Heart right ventricle (tissue), 16 donors: ENCODE data around the gene CTNND2. TPM values are rescaled to one million over a fixed set of nuclear protein-coding genes. Genes with fewer than 3 reads are reported as not detected.
A peak's percentile ranks its signal among the peaks of the same experiment; 100 is the strongest.

Experiments
- ATAC-seq, 8 donors: fragments of 200-7000 bp; cut with Tn5 transposase; one replicate each; pipeline ENCODE4 v1.9.1; 2020; ENCODE audit warnings: mild to moderate bottlenecking in 8 of 8, moderate library complexity in 8 of 8, moderate number of reproducible peaks in 1 of 8
- DNase-seq, 2 donors: peaks; one replicate each; pipeline ENCODE4 v3.0.0-alpha.2; 2020
- H3K27ac ChIP-seq, 10 donors: fragments of 200-600 bp; sonication (generic) in 2 of 10; one replicate each; pipeline versions ENCODE4 v1.5.0 to v1.8.0; 2020 to 2022; ENCODE audit warnings: mild to moderate bottlenecking in 3 of 10
- H3K27me3 ChIP-seq, 7 donors: fragments of 200-600 bp; one replicate each; pipeline ENCODE4 v1.8.0; 2021 to 2022; ENCODE audit warnings: mild to moderate bottlenecking in 2 of 7
- H3K36me3 ChIP-seq, 9 donors: fragments of 200-600 bp; sonication (generic) in 1 of 9; one replicate each; pipeline versions ENCODE4 v1.5.0 to v1.8.0; 2020 to 2022; ENCODE audit warnings: mild to moderate bottlenecking in 2 of 9
- H3K4me1 ChIP-seq, 9 donors: fragments of 200-600 bp; sonication (generic) in 1 of 9; one replicate each; pipeline versions ENCODE4 v1.5.0 to v1.8.0; 2020 to 2022; ENCODE audit warnings: mild to moderate bottlenecking in 4 of 9
- H3K4me3 ChIP-seq, 10 donors: fragments of 200-600 bp; sonication (generic) in 2 of 10; one replicate each; pipeline versions ENCODE4 v1.5.0 to v1.8.0; 2020 to 2022; ENCODE audit warnings: mild to moderate bottlenecking in 7 of 10, moderate library complexity in 2 of 10
- H3K9me3 ChIP-seq, 11 donors: fragments of 200-600 bp in 10 of 11; sonication (generic) in 2 of 11; one replicate each; pipeline versions ENCODE4 v1.5.0 to v1.8.0; 2013 to 2022; ENCODE audit warnings: mild to moderate bottlenecking in 2 of 11, control low read depth in 1 of 11, moderate library complexity in 1 of 11
- WGBS, 2 donors: extraction: QIAGEN DNeasy Blood & Tissue Kit; methylation state at CpG; one replicate each; pipeline ENCODE4 v1.1.7; 2013; ENCODE audit warnings: inconsistent platforms in 1 of 2; 5-methylcytosine and 5-hydroxymethylcytosine counted together
- intact Hi-C, 10 donors: fragments of 100-400 bp; cut with DNase I; formaldehyde crosslinking; loops; one replicate each; pipeline versions ENCODE4 v1.11.1 to v1.14.2; 2022
- polyA plus RNA-seq, 2 donors: library from polyadenylated mRNA; stranded (reverse); fragments of 200-250 nt; gene quantifications; one replicate each; pipeline ENCODE4 v1.2.3, GENCODE V29; 2013
- total RNA-seq, 10 donors: library from RNA; stranded (reverse); fragmentation: NEBNext Ultra II Directional in 3 of 10; extraction: Animal tissue kit (Norgen Biotek cat#: 25700) in 3 of 10; gene quantifications; one replicate each; pipeline versions ENCODE4 v1.2.1 to v1.2.4, GENCODE V29; 2021 to 2023
- TF ChIP-seq, protein P1 (sequence below), 9 donors: fragments of 200-600 bp; sonication (generic) in 2 of 9; IDR thresholded peaks; one replicate each; pipeline versions ENCODE4 v1.5.0 to v1.8.0; 2021 to 2022; ENCODE audit warnings: antibody characterized with exemption in 9 of 9, mild to moderate bottlenecking in 5 of 9, moderate library complexity in 1 of 9
- donor health status: Arrhythmogenic right ventricular cardiomyopathy.
- donor health status: ischemic (EF 13 %, LVEDD 7.1; RV severe dilation, severe dysfunction).
- donor health status: healthy with polysubstance abuse.
- donor health status: DM: no; HTN: yes; CAD: no.
- donor health status: DM: no; HTN: no; CAD: no.
- donor health status: ischemic (EF 25% LVEDD 6.9; RV normal size, moderate dysfunction).
- donor health status: ischemic (EF 25% LVEDD 5.7; RV mildly dilated, moderate dysfunction).
- donor health status: healthy.
- donor health status: DM: yes; HTN: yes; CAD: no.
- donor health status: Ischemic cardiomyopathy.
- donor health status: ischemic (EF 35%, LVEDD 5.7; RV mildly dilated, moderate dysfunction).
- donor health status: nonischemic (EF 11% LVEDD 7.7; RV severe dilation, severe dysfunction).
- donor health status: DM: yes; HTN: yes; CAD: no.
- donor health status: PGD.
- donor health status: ischemic (EF 29% LVEDD 5.4; RV normal size, mild dysfunction).
- donor health status: nonischemic (EF 23%, LVEDD 6.1; RV moderate dilation, normal function).

CTNND2 gene
- total and polyA plus RNA-seq, 12 donors: 1.1 to 29.6 (median 9.9) TPM

DNA sequence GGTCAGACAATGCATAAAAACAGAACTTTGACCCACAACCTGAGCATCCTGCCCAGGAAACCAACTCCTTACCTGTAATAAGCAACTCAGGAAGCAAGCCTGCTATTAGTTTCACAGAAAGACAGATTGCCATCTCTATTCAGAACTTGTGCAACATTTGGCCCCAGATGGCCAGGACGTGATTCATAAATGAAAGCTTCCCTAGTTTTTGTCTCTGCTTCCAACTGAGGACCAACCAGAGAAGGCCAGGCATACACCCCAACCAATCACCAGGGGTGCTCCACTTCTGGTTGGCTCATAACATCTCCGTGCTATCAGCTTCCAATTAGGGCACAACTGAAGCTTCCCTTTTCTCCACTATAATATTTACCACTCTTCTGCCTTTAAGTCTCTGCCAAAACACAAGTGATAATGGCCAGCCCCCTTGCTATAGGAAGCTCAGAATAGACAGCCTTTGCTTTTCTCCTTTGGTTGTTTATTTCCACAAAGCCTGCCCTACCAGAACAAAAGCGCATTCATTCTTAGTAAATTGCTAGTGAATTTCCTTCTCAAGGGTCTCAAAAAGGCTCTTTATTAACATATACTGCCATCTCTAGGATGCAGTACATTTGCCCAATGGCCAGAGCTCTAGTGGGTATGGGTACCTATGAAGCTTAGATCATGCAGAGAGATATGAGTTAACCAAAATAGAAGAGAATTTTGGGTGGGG is 853.5 kb downstream of the CTNND2 start:
- no peak overlapping the region for H3K4me3 ChIP-seq
- intact Hi-C loops: no loop called here
- ATAC-seq: no peak

DNA sequence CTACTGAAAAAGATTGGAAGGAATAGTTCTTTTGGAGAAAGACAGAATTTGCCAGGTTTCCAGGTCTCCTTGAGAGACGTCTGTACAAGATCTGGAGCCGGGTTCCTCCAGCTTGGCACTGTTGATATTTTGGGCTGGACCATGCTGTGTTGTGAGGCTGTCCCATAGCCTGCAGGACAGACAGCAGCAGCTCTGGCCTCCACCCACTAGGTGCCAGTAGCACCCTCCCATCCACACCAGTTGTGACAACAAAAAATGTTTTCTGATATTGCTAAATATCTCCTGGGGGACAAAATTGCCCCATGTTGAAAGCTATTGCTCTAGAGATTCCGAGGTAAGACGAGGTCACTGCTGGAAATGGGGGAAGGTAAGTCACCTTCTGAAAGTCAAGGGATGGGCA is 855.5 kb downstream of the CTNND2 start:
- TF ChIP-seq, protein P1, sequence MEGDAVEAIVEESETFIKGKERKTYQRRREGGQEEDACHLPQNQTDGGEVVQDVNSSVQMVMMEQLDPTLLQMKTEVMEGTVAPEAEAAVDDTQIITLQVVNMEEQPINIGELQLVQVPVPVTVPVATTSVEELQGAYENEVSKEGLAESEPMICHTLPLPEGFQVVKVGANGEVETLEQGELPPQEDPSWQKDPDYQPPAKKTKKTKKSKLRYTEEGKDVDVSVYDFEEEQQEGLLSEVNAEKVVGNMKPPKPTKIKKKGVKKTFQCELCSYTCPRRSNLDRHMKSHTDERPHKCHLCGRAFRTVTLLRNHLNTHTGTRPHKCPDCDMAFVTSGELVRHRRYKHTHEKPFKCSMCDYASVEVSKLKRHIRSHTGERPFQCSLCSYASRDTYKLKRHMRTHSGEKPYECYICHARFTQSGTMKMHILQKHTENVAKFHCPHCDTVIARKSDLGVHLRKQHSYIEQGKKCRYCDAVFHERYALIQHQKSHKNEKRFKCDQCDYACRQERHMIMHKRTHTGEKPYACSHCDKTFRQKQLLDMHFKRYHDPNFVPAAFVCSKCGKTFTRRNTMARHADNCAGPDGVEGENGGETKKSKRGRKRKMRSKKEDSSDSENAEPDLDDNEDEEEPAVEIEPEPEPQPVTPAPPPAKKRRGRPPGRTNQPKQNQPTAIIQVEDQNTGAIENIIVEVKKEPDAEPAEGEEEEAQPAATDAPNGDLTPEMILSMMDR (IDR thresholded peaks at IDR 0.05): no peak
- intact Hi-C loops: no loop called here
- DNase-seq (no peak), ATAC-seq (peak in 1 of 8 donors; percentile 41)
- Histone ChIP-seq H3K27me3 (no peaks in the 10 kb centered on the region), H3K9me3 (no peaks in the 10 kb centered on the region), H3K27ac (no peak overlapping the region), H3K4me1 (peaks cover 0 to 5% (median 0%) of the 10 kb centered on the region in 9 donors), H3K4me3 (no peak overlapping the region), H3K36me3 (no peaks in the 10 kb centered on the region)
- WGBS, 2 donors: 84 to 87% methylated on average over 4 of the region's 4 CpGs

More for the DNA sequence above, 853.5 kb downstream of the CTNND2 start:
- H3K36me3 ChIP-seq: no peaks in the 10 kb centered on the region
- DNase-seq: no peak
- no peaks in the 10 kb centered on the region for H3K27me3 ChIP-seq
- peaks cover 0 to 5% (median 0%) of the 10 kb centered on the region in 9 donors for H3K4me1 ChIP-seq
- TF ChIP-seq, protein P1 (IDR thresholded peaks at IDR 0.05): no peak
- WGBS, 2 donors: 61 to 72% methylated on average over 3 of the region's 3 CpGs
- no peaks in the 10 kb centered on the region for H3K9me3 ChIP-seq
- H3K27ac ChIP-seq: no peak overlapping the region

DNA sequence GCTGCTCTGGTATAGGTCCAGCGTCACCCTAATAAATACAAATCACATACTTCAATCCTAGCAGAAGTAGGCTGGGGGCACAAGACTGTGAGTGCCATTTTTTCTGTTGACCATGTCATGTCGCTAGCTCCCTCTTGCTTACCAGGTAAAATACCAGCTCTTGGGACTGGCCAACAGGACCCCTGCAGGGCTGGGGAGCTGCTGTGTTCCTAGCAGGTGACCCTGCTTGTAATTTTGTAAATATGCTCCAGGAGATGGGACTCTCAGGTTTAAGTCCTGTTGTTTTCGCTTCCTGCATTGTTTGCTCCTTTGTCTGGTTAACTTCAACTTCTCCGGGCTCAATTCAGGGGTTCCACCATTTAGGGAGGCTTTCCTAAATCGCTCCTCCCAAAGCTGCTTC is 856.6 kb downstream of the CTNND2 start:
- Histone ChIP-seq H3K27ac (no peak overlapping the region), H3K36me3 (no peaks in the 10 kb centered on the region), H3K9me3 (no peaks in the 10 kb centered on the region), H3K4me1 (peaks cover 0 to 5% (median 0%) of the 10 kb centered on the region in 9 donors), H3K27me3 (no peaks in the 10 kb centered on the region), H3K4me3 (no peak overlapping the region)
- 90 to 95% methylated on average over 5 of the region's 5 CpGs for WGBS, 2 donors
- TF ChIP-seq, protein P1 (IDR thresholded peaks at IDR 0.05): no peak
- ATAC-seq: no peak
- intact Hi-C loops: no loop called here
- no peak for DNase-seq

DNA sequence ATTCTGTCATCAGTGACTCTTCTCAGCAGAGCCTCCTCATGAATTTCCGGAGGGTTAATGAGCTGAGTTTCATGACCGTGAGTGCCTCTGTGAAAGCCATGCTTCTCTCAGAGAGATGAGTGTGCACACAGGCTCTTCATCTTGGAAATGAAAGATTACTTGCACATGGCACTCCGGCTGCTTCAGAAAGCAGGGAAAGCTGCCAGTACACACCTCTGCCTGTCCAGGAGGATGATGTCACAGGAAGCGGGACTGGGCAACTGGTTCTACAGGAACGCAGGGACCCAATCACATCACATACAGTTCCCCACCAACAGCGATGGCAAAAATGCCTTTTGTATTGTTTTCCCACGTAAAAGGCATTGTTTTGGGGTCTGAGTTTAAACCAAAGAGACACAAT is 857.2 kb downstream of the CTNND2 start:
- intact Hi-C loops: no loop called here
- Histone ChIP-seq H3K9me3 (no peaks in the 10 kb centered on the region), H3K36me3 (no peaks in the 10 kb centered on the region), H3K4me3 (no peak overlapping the region), H3K27ac (no peak overlapping the region), H3K4me1 (peaks cover 0 to 5% (median 0%) of the 10 kb centered on the region in 9 donors), H3K27me3 (no peaks in the 10 kb centered on the region)
- no peak for ATAC-seq
- no peak for DNase-seq
- 60 to 78% methylated on average over 7 of the region's 7 CpGs for WGBS, 2 donors
- TF ChIP-seq, protein P1 (IDR thresholded peaks at IDR 0.05): no peak
